Thyroid gland (tissue), 4 donors: Measurements from ENCODE around the gene MRGPRF. TPM values are rescaled to one million over a fixed set of nuclear protein-coding genes. Genes with fewer than 3 reads are reported as not detected.

ENCODE experiments used
- DNase-seq, 2 donors: peaks; one replicate each; pipeline ENCODE4 v3.0.0-alpha.2; 2019
- H3K27ac ChIP-seq, 3 donors: fragments of 200-600 bp; sonication (generic); 1 replicate in 2 of 3; 2 replicates in 1 of 3; pipeline ENCODE4 v1.5.1; 2016 to 2019; ENCODE audit warnings: mild to moderate bottlenecking in 1 of 3, moderate library complexity in 1 of 3
- H3K27me3 ChIP-seq: fragments of 200-600 bp; sonication (generic); one replicate; pipeline ENCODE4 v1.5.1; 2019
- H3K36me3 ChIP-seq, 2 donors: fragments of 200-600 bp; sonication (generic); one replicate each; pipeline ENCODE4 v1.5.1; 2016 to 2019
- H3K4me1 ChIP-seq, 2 donors: fragments of 200-600 bp; sonication (generic); one replicate each; pipeline ENCODE4 v1.5.1; 2017 to 2019
- H3K4me3 ChIP-seq, 3 donors: fragments of 200-600 bp; sonication (generic); replicated peaks in 1 of 3; 1 replicate in 2 of 3; 2 replicates in 1 of 3; pipeline ENCODE4 v1.5.1; 2016; ENCODE audit warnings: mild to moderate bottlenecking in 1 of 3
- H3K9me3 ChIP-seq: fragments of 200-600 bp; sonication (generic); one replicate; pipeline ENCODE4 v1.5.1; 2017
- POLR2A ChIP-seq, 2 donors: fragments of 450-650 bp; IDR thresholded peaks; one replicate each; pipeline ENCODE4 v1.6.1; 2017; ENCODE audit warnings: antibody characterized with exemption in 2 of 2, mild to moderate bottlenecking in 2 of 2, moderate library complexity in 1 of 2
- whole genome bisulfite sequencing, 2 donors: methylation state at CpG; one replicate each; pipeline ENCODE4 v1.1.5; 2017; 5-methylcytosine and 5-hydroxymethylcytosine counted together
- intact Hi-C: fragments of 100-400 bp; cut with DNase I; formaldehyde crosslinking; loops from one replicate; pipeline ENCODE4 v1.15.1; 2023
- total RNA-seq, 4 donors: library from RNA; depleted of rRNA; stranded (reverse); fragments of >200 nt; gene quantifications; one replicate each; pipeline ENCODE4 v1.2.3, GENCODE V29; 2016
- TF ChIP-seq, protein P1 (sequence below), 6 experiments: fragments of 200-600 bp in 3 of 6; fragments of 450-650 bp in 3 of 6; sonication (generic) in 3 of 6; IDR thresholded peaks; one replicate each; pipeline ENCODE4 v1.5.1; 2016 to 2019; ENCODE audit warnings: antibody characterized with exemption in 6 of 6, mild to moderate bottlenecking in 2 of 6, inconsistent platforms in 1 of 6, moderate library complexity in 1 of 6

The MRGPRF gene
- total RNA-seq, 4 donors from 2014 or later: 5.0 to 7.6 (median 6.6) TPM

GRCh38 chr11:68989936-68990606 is 23.0 kb downstream of the MRGPRF start:
- H3K27ac ChIP-seq: no peak overlapping the region
- H3K9me3 ChIP-seq: no peaks in the 10 kb centered on the region
- no peak for DNase-seq
- WGBS, 2 donors: 88 to 93% methylated on average over 8 of the region's 8 CpGs
- no peak overlapping the region for H3K4me3 ChIP-seq
- H3K36me3 ChIP-seq: no peaks in the 10 kb centered on the region
- no peak for TF ChIP-seq POLR2A (IDR thresholded peaks at IDR 0.05)
- TF ChIP-seq, protein P1, sequence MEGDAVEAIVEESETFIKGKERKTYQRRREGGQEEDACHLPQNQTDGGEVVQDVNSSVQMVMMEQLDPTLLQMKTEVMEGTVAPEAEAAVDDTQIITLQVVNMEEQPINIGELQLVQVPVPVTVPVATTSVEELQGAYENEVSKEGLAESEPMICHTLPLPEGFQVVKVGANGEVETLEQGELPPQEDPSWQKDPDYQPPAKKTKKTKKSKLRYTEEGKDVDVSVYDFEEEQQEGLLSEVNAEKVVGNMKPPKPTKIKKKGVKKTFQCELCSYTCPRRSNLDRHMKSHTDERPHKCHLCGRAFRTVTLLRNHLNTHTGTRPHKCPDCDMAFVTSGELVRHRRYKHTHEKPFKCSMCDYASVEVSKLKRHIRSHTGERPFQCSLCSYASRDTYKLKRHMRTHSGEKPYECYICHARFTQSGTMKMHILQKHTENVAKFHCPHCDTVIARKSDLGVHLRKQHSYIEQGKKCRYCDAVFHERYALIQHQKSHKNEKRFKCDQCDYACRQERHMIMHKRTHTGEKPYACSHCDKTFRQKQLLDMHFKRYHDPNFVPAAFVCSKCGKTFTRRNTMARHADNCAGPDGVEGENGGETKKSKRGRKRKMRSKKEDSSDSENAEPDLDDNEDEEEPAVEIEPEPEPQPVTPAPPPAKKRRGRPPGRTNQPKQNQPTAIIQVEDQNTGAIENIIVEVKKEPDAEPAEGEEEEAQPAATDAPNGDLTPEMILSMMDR (IDR thresholded peaks at IDR 0.05): no peak
- H3K4me1 ChIP-seq: no peaks in the 10 kb centered on the region
- no peaks in the 10 kb centered on the region for H3K27me3 ChIP-seq
- intact Hi-C loops: no loop called here

- Histone ChIP-seq H3K36me3 (no peaks in the 10 kb centered on the region), H3K27ac (no peak overlapping the region), H3K9me3 (no peaks in the 10 kb centered on the region), H3K27me3 (no peaks in the 10 kb centered on the region), H3K4me3 (no peak overlapping the region), H3K4me1 (no peaks in the 10 kb centered on the region)
- TF ChIP-seq, protein P1 (IDR thresholded peaks at IDR 0.05): no peak
- no peak for TF ChIP-seq POLR2A (IDR thresholded peaks at IDR 0.05)
- intact Hi-C loops: no loop called here
- DNase-seq: no peak
These were observed 24.6 kb downstream of the MRGPRF start for GRCh38 chr11:68988491-68988890.

DNA sequence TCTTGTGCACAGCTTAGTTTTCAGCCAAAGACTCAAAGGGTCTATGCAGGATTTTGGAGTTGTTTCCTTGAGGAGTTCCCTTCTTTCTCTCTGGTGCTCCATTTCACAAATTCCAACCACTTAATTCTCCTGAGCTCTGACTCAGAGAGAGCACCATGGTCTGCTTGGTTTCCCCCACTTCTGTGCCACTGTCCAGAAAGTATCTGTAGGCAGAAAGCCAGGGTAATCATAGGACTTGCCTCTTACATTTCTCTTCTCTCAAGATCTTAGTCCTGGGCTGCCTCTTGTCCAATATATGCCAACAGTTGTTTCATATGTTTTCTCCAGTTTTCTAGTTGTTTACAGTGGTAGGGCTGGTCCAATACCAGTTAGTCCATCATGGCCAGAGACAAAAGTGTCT is 25.8 kb downstream of the MRGPRF start:
- H3K9me3 ChIP-seq: no peaks in the 10 kb centered on the region
- H3K27ac ChIP-seq: no peak overlapping the region
- TF ChIP-seq, protein P1 (IDR thresholded peaks at IDR 0.05): no peak
- TF ChIP-seq POLR2A (IDR thresholded peaks at IDR 0.05): no peak
- DNase-seq: no peak
- H3K4me1 ChIP-seq: no peaks in the 10 kb centered on the region
- H3K27me3 ChIP-seq: no peaks in the 10 kb centered on the region
- intact Hi-C loops: no loop called here
- no peaks in the 10 kb centered on the region for H3K36me3 ChIP-seq
- H3K4me3 ChIP-seq: no peak overlapping the region

DNA sequence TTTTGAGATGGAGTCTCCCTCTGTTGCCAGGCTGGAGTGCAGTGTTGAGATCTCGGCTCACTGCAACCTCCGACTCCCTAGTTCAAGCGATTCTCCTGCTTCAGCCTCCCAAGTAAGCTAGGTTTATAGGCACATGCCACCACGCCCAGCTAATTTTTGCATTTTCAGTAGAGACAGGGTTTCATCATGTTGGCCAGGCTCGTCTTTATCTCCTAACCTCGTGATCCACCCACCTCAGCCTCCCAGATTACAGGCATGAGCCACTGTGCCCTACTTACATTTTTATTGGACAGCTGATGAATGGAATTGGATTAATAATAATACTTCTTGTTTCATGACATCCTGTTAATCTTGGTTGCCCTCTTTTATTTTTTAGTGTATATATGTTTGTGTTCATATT is 29.2 kb downstream of the MRGPRF start:
- Histone ChIP-seq H3K27me3 (no peaks in the 10 kb centered on the region), H3K4me3 (no peak overlapping the region), H3K27ac (no peak overlapping the region), H3K36me3 (no peaks in the 10 kb centered on the region), H3K9me3 (no peaks in the 10 kb centered on the region), H3K4me1 (no peaks in the 10 kb centered on the region)
- TF ChIP-seq POLR2A (IDR thresholded peaks at IDR 0.05): no peak
- TF ChIP-seq, protein P1 (IDR thresholded peaks at IDR 0.05): no peak
- 93 to 94% methylated on average over 6 of the region's 6 CpGs for WGBS, 2 donors
- intact Hi-C loops: no loop called here
- no peak for DNase-seq

- no peak overlapping the region for H3K27ac ChIP-seq
- H3K27me3 ChIP-seq: no peaks in the 10 kb centered on the region
- TF ChIP-seq, protein P1 (IDR thresholded peaks at IDR 0.05): no peak
- TF ChIP-seq POLR2A (IDR thresholded peaks at IDR 0.05): no peak
- 86 to 95% methylated on average over 2 of the region's 2 CpGs for WGBS, 2 donors
- intact Hi-C loops: no loop called here
- no peaks in the 10 kb centered on the region for H3K36me3 ChIP-seq
- DNase-seq: no peak
- no peaks in the 10 kb centered on the region for H3K9me3 ChIP-seq
- no peaks in the 10 kb centered on the region for H3K4me1 ChIP-seq
- no peak overlapping the region for H3K4me3 ChIP-seq
These were observed 30.9 kb downstream of the MRGPRF start for GRCh38 chr11:68982134-68982533.
